ENCODE measurements around the gene GALNT17. TPM values are rescaled to one million over a fixed set of nuclear protein-coding genes. Genes with fewer than 3 reads are reported as not detected.

Gene GALNT17
- total RNA-seq, 1 experiment from 2014 or later, result not detected

DNA sequence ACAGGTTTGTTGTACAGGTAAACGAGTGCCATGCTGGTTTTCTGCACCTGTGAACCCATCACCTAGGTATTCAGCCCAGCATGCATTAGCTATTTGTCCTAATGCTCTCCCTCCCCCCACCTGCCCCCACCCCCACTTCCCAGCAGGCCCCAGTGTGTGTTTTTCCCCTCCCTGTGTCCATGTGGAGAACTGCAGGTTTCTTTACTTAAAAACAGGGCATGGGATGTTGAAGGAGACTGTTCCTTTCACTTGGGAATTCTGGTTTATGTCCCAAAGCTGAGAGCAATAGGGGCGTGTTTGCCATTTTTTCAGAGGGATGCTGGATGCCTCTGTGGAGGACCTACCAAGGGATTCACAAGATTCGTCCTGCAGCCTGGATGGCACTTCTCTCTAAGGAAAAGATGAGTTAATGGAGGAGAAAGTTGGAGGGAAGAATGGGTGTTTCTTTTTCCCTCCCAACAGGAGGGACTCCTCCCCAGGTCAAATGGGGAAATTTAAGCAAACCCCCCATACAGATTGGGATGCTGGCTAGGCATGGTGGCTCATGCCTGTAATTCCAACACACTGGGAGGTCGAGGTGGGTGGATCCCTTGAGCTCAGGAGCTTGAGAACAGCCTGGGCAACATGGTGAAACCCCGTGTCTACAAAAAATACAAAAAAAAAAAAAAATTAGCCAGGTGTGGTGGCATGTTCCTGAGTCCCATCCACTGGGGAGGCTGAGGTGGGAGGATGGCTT lies 136.0 kb downstream of the GALNT17 start:
- no peak for DNase-seq (ENCODE audit: low spot score)

DNA sequence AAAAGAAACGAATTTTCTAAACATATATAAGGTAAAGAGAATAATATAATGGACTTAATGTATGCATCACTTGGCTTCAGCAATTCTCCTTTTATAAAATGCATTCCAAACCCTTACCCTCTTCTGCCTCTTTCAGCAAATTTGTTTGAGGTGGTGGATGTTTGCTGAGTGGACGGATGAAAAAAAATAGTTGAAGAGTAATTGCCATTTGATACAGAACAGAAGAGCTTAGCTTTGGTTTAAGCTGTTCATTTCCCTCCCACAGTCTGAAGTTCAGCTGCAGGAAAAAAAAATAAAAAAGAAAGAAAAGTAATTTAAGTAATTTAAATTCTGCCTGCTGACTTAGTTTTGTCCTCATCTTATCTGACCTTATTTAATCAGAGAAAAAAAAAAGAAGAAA lies 138.6 kb downstream of the GALNT17 start:
- DNase-seq (ENCODE audit: low spot score), result no peak
- in situ Hi-C loops (cut with HindIII; ENCODE audit: low sequenced_read_pairs), result no loop called here

More for the DNA sequence above, 136.0 kb downstream of the GALNT17 start:
- in situ Hi-C loops (cut with HindIII; ENCODE audit: low sequenced_read_pairs), result no loop called here

DNA sequence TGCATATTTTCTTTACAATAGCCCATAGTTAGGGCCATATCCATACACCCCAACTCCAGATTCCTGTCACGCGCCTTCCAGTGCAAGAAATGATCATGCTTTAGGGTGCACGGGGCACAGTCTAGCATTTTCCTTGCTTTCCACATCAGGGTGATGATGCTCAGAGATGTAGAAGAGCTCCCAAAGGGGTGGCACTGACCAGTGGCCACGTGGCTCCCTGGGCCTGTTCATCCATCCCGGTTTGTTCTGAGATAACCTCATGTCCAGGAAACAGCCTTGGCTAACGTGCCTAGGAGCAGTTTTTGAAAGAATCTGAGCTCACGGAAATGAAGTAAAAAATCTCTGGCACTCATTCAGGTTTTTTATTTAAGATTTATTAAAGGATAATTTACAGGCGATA lies 139.3 kb downstream of the GALNT17 start:
- no peak for DNase-seq (ENCODE audit: low spot score)
- in situ Hi-C loops (cut with HindIII; ENCODE audit: low sequenced_read_pairs), result no loop called here

DNA sequence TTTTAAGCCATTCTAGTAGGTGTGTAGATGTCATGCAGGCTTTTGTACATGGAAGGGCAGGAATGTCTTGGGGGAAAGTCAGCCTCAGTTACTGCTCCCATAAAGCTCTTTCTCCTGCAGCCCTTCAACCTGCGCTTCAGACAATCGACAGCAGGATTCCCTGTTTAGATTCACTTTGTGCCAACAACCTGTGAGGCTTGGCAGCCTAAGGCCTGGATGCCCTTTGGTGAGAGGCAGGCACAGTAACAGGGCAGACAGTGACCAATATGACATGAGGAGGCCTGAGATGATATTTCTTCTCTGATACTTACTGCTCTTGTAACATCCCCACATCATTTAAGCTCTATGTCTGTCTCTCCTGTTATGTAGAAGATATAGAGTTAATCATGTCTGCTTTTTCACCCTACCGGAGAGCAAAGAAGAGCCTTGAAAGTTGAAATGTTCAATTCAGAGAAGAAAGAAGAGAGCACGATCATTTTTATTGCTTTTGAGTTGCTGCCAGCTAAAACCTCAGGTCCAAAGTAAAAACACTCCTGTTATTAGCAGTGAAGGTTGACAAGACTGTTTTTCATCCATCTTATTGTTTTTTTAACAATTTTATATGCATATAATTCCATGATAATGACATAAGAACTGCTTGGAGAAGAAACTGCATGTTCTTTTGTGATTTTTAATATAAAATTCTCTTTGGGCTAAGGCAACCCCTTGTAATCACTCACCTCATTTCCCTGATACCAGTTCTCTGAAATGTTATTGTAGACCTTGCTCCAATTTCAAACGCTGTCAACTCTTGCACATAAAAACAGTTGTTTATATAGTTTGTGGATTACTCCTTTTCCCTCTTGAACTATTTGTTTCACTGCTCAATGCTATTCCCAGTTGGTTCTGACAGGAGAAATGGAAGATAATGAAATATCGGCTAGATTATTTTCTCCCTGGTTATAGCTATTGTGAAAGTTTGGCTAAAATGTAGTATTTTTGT lies 140.9 kb downstream of the GALNT17 start:
- DNase-seq (ENCODE audit: low spot score), result peak; percentile 90
- in situ Hi-C loops (cut with HindIII; ENCODE audit: low sequenced_read_pairs), result no loop called here

DNA sequence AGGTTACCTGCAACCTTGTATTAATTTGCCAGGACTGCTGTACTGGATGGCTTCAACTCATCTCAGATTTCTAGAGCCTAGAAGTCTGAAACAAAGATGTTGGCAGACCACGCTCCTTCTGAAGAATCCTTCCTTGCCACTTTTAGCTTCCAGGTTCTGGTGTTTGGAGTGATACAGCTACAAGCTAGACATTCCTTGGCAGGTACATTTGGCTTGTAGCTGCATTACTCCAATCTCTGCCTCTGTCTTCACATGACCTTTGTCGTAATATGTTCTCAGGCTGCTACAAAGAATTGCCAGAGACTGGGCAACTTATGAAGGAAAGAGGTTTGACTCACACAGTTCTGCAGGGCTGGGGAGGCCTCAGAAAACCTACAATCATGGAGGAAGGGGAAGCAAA lies 146.3 kb downstream of the GALNT17 start:
- no peak for DNase-seq (ENCODE audit: low spot score)
- in situ Hi-C loops (cut with HindIII; ENCODE audit: low sequenced_read_pairs), result no loop called here

DNA sequence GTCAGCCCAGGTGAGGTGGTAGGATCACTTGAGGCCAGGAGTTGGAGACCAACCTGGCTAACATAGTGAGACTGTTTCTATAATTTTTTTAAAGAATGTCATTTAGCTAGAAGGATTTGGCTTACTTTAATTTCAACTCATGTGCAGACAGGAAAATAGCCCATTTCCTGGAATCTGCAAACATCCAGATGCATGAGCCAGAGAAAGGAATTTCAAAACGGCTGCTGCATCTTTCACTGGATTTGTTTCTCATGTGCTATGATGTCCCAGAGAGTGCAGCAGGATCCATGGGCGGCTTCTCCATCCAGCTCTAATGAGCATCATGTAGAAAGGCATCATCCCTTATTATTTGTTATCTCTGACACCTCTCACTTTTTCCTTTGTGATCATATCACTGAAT lies 149.3 kb downstream of the GALNT17 start:
- in situ Hi-C loops (cut with HindIII; ENCODE audit: low sequenced_read_pairs), result no loop called here
- no peak for DNase-seq (ENCODE audit: low spot score)

DNA sequence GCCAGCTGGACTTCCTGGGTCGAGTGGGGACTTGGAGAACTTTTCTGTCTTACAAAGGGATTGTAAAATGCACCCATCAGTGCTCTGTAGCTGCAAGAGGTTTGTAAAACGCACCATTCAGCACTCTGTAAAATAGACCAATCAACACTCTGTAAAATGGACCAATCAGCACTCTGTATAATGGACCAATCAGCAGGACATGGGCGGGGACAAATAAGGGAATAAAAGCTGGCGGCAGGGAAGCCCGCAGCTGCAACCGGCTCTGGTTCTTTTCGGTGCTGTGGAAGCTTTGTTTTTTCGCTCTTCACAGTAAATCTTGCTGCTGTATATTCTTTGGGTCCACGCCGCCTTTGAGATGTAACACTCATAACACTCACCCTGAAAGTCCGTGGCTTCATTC lies 151.9 kb downstream of the GALNT17 start:
- in situ Hi-C loops (cut with HindIII; ENCODE audit: low sequenced_read_pairs), result no loop called here
- DNase-seq (ENCODE audit: low spot score), result no peak

DNA sequence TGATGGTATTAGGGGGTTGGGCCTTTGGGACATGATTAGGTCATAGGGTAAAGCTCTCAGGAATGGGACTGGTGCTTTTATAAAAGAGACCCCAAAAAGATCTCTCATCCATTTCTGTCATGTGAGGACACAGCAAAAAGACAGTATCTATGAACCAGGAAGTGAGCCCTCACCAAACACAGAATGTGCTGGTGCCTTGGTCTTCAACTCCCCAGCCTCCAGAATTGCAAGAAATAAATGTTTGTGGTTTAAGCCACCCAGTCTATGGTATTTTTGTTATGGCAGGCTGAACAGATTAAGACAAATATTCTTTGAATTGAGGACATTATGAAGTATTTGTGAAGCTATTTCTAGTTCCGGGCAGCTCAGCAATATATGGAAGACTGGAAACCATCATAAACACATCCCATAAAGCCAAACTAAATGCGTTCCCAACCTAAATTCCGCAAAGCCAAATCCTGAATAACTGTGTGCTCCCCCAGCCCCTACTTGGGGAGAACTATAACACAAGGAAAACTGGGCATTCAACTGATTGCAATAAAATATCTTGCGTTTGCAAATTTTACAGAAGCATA lies 153.7 kb downstream of the GALNT17 start:
- no peak for DNase-seq (ENCODE audit: low spot score)
- in situ Hi-C loops (cut with HindIII; ENCODE audit: low sequenced_read_pairs), result no loop called here

DNA sequence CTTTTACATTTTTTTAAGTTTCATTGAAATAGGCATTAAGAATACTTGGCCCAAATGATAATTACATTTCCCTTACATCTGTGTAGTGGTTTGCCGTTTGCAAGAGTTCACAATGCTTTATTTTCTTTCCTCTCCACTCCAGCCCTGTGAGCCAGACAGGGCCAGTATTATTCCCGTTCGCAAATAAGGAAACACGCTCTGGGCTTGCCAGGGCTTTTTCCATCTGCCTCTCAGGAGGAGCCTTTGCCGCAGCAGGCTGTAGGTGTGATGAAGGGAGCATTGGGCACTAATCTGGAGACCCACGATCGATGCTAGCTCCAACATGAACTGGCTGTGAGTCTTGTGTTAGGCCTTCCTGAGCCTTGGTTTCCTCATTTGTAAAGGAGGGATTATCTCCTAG lies 154.4 kb downstream of the GALNT17 start:
- in situ Hi-C loops (cut with HindIII; ENCODE audit: low sequenced_read_pairs), result no loop called here

DNA sequence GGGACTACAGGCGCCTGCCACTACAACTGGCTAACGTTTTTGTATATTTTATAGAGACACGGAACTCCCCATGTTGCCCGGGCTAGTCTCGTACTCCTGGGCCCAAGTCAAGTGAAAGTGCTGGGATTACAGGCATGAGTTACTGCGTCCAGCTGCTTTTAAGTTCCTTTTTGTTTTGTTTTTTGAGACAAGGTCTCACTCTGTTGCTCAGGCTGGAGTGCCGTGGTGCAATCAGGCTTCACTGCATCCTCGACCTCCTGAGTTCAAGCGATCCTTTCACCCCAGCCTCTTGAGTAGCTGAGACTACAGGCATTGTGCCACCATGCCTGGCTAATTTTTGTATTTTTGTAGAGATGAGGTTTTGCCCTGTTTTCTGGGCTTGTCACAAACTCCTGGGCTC lies 155.0 kb downstream of the GALNT17 start:
- DNase-seq (ENCODE audit: low spot score), result no peak
- in situ Hi-C loops (cut with HindIII; ENCODE audit: low sequenced_read_pairs), result no loop called here

More for the DNA sequence above, 154.4 kb downstream of the GALNT17 start:
- DNase-seq (ENCODE audit: low spot score), result peak; percentile 90

DNA sequence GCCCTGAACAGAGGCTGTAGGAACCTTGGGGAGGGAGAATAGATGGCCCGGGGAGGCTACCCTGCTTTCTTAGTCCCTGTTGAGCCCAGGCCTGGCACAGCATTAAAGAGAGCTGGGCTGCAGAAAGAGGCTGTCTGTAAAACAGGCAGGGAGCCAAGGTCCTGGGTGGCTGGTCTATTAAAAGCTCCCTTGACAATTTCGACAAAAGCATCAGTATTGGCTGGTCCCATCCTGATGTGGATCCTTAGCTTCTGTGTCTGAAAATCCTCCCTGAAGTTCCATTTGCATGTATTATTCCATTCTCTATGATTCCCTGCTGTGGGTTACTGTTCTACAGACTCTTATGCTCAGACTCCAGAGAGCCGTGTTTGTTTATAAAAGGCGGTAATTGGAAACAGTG lies 158.5 kb downstream of the GALNT17 start:
- in situ Hi-C loops (cut with HindIII; ENCODE audit: low sequenced_read_pairs), result no loop called here
- peak; percentile 58 for DNase-seq (ENCODE audit: low spot score)

DNA sequence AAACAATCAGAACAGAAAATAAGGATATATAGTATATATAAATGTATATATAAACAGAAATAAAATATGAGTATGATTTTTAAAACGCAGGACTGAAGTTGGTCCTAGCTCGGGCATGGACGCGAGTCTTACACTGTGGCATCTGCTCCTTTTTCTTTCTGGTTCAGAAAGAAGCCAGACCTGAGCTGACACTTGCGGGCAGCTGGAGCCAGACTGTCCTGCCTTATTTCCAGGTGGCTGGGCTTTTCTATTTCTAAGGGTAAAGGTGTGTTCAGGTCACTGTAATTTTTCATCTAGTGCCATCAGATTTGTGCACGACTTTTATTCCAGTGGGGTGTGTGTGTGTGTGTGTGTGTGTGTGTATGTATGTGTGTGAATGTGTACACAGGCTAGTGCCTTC lies 166.4 kb downstream of the GALNT17 start:
- DNase-seq (ENCODE audit: low spot score), result no peak
- in situ Hi-C loops (cut with HindIII; ENCODE audit: low sequenced_read_pairs), result no loop called here

DNA sequence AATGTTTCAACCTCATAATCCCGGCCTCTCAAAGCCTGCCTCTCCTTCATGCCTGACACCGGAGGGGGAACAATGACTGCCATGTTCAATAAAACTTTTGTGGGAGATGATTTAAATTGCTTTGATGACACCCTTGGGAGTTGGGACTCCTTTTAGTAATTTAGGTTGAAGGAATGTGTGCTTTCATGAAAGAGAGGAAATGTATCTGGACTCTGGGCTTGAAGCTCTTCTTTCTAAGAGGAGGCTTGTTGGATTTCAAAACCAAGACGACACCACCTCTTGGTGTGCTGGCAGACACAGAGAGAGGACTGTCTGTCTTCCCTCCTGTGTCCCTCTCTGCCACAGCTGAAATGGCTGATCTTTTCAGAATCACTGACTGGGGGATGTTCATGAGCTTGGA lies 168.1 kb downstream of the GALNT17 start:
- in situ Hi-C loops (cut with HindIII; ENCODE audit: low sequenced_read_pairs), result no loop called here
- DNase-seq (ENCODE audit: low spot score), result no peak

DNA sequence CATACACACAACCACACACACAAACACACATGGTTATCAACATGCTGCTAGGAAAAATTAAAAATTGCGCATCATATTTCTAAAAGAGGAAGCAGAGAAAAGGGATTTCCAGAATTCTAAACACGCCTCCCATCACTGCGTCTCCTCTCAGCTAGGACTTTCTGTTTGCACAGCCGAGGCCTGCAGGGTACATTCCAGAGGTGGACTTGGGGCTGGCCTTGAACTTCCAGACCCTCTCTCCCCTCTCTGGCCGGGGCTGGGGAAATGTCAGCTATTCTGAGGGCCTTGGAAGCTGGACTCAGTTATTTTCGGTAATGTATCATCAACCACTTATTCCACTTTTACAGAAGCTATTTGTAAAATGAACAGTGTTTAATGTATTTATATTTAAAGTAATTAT lies 168.7 kb downstream of the GALNT17 start:
- in situ Hi-C loops (cut with HindIII; ENCODE audit: low sequenced_read_pairs), result no loop called here
- DNase-seq (ENCODE audit: low spot score), result no peak

DNA sequence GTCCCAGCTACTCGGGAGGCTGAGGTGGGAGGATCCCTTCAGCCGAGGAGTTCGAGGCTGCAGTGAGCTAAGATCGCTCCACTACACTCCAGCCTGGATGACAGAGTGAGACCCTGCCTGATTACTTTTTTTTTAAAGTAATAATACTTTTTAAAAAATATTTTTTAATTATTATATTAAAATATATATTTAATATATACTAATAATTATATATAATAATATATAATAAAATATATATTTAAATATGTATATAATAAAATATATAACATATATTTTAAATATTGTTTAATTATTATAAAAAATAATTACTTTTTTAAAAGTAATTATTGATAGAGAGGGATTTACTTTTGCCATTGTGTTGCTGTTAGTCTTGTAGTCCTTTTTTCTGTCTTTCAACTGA lies 169.2 kb downstream of the GALNT17 start:
- no peak for DNase-seq (ENCODE audit: low spot score)
- in situ Hi-C loops (cut with HindIII; ENCODE audit: low sequenced_read_pairs), result no loop called here

DNA sequence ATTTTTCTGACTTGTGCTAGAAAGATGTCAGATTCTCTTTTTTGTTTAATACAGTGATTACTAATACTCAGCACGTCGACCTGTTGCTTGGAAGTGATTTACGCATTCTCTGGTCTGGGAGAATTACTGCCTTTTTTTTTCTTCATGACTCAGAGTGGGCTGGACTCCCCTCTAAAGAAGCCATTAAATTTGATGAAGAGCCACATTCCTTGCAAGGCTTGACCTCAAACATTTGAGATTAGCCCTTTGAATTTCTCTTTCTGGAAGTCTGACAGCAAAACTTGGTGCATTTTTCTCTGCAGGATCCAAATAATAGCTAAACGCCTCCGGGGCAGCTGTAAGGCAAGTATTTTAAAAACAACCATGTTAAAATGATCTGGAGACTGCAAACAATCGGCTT lies 171.6 kb downstream of the GALNT17 start:
- DNase-seq (ENCODE audit: low spot score), result no peak
- in situ Hi-C loops (cut with HindIII; ENCODE audit: low sequenced_read_pairs), result no loop called here

DNA sequence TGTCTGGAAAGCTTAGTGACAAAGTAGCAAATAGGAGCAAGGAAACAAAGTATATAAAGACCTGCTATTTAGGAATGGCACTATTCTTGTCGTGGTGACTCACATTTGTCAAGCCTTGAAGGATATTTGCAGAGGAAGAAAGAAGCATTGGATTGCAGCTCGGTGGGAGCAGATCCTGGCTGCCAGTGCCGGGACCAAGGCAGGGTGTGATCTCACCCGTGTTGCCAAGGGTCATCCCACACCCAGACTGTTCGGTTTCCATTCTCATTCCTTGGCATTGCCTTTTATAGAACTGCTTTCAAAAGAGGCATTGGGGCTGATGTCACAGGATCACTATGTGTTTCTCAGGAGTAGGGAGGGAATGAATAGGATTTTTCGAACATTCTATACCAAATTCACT lies 176.2 kb downstream of the GALNT17 start:
- DNase-seq (ENCODE audit: low spot score), result peak; percentile 55
- in situ Hi-C loops (cut with HindIII; ENCODE audit: low sequenced_read_pairs), result no loop called here

DNA sequence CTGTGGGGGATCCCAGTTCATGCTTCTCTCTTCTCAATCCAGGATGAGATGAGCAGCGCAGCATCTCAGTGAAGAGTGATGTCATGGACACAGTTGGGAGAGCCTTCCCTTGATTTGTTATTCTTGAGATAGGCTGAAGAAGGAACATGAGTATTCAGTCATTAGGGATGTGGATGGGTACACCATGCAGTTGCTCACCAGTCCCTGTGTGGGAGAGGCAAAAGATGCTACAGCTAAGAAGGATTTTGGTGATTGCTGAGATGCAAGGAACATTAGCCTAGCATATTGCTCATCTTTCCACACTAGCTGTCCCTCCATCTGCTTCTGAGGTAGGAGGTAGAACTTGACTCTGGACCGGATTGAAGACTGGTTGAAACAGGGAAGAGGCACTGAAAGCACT lies 179.6 kb downstream of the GALNT17 start:
- DNase-seq (ENCODE audit: low spot score), result peak; percentile 44
- in situ Hi-C loops (cut with HindIII; ENCODE audit: low sequenced_read_pairs), result no loop called here

DNA sequence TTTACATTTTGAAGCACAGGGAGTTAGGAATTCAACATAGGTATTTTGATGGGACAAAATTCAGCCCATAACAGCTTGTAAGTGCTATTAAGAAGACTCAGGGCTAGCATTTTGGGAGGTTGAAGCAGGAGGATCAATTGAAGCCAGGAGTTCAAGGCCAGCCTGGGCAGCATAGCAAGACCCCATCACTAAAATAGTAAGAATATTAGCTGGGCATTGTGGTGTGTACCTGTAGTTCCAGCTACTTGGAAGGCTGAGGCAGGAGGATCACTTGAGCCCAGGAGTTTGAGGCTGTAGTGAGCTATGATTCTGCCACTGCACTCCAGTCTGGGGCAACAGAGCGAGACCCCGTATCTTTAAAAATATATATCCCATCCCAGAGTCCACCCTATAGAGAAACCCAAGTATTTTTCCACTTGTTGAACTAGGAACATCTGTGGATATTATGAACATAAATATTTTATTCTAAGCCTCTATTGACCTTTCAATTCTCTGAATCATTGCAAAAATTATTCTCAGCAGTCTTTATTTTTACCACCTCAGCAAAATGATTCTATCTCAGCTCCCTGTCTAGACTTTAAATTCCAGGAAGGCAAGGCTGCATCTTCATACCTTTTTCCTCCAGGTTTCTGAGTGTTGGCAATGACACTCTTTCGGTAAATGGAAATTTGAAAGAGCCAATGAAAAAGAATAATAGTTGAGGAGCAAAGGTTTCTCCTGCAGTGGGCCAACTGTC lies 181.0 kb downstream of the GALNT17 start:
- in situ Hi-C loops (cut with HindIII; ENCODE audit: low sequenced_read_pairs), result no loop called here
- no peak for DNase-seq (ENCODE audit: low spot score)

Data from G401 (cell line).